Pancreas (tissue), 10 donors: ENCODE results near the gene CTCF. TPM values are rescaled to one million over a fixed set of nuclear protein-coding genes. Genes with fewer than 3 reads are reported as not detected.

Experiments used
- ATAC-seq, 4 donors: fragments of 200-7000 bp; cut with Tn5 transposase; one replicate each; pipeline versions ENCODE4 v1.8.0 to v1.9.1; 2020; ENCODE audit warnings: mild to moderate bottlenecking in 4 of 4, moderate library complexity in 4 of 4
- DNase-seq, 6 donors: peaks; one replicate each; pipeline ENCODE4 v3.0.0-alpha.2; 2020
- FAIRE-seq: peaks from 2 replicates; lab custom pipeline; 2012; peaks lifted over from hg19 to GRCh38; lab: Jason Lieb, UNC
- H3K27ac ChIP-seq, 4 donors: fragments of 200-600 bp; sonication (generic); 1 replicate in 3 of 4; 2 replicates in 1 of 4; pipeline versions ENCODE4 v1.5.0 to v1.8.0; 2020
- H3K27me3 ChIP-seq, 4 donors: fragments of 200-600 bp; one replicate each; pipeline ENCODE4 v1.8.0; 2021
- H3K36me3 ChIP-seq, 3 donors: fragments of 200-600 bp; sonication (generic) in 1 of 3; one replicate each; pipeline versions ENCODE4 v1.5.0 to v1.8.0; 2020 to 2021
- H3K4me1 ChIP-seq, 3 donors: fragments of 200-600 bp; one replicate each; pipeline ENCODE4 v1.8.0; 2021
- H3K4me3 ChIP-seq, 4 donors: fragments of 200-600 bp; sonication (generic) in 2 of 4; one replicate each; pipeline versions ENCODE4 v1.5.0 to v1.8.0; 2020 to 2021
- H3K9me3 ChIP-seq, 4 donors: fragments of 200-600 bp; one replicate each; pipeline ENCODE4 v1.8.0; 2021
- WGBS, 2 donors: extraction: QIAGEN DNeasy Blood & Tissue Kit; methylation state at CpG; one replicate each; pipeline ENCODE4 v1.1.7; 2013; 5-methylcytosine and 5-hydroxymethylcytosine counted together
- intact Hi-C, 3 donors: fragments of 100-400 bp; cut with DNase I; formaldehyde crosslinking; loops; one replicate each; pipeline versions ENCODE4 v1.11.1 to v1.14.2; 2022
- polyA plus RNA-seq, 2 donors: library from polyadenylated mRNA; stranded (reverse); fragments of 200-250 nt; gene quantifications; one replicate each; pipeline ENCODE4 v1.2.3, GENCODE V29; 2013
- total RNA-seq, 6 donors: library from RNA; stranded (reverse); fragmentation: NEBNext Ultra II Directional in 4 of 6; extraction: Animal tissue kit (Norgen Biotek cat#: 25700) in 4 of 6; gene quantifications; one replicate each; pipeline versions ENCODE4 v1.2.1 to v1.2.4, GENCODE V29; 2021 to 2023
- TF ChIP-seq, protein P1 (sequence below), 4 donors: fragments of 200-600 bp; sonication (generic) in 3 of 4; IDR thresholded peaks; one replicate each; pipeline versions ENCODE4 v1.5.0 to v1.8.0; 2021; ENCODE audit warnings: antibody characterized with exemption in 4 of 4
- donor health status: healthy with polysubstance abuse.
- donor health status: DM: no; HTN: no; CAD: no; lungs with moderate emphysema.
- donor health status: DM: no; HTN: no; CAD: no.
- donor health status: control.
- donor health status: control.
- donor health status: Bipolar disorder and iron deficiency.
- donor health status: DM: yes; HTN: yes; CAD: no.
- donor health status: DM: no; HTN: no; CAD: no.
- donor health status: DM: no; HTN: no; CAD: no.
- donor health status: DM: yes; HTN: yes; CAD: no.

Gene CTCF
- total and polyA plus RNA-seq, 8 donors: 13.3 to 25.2 (median 17.0) TPM

DNA sequence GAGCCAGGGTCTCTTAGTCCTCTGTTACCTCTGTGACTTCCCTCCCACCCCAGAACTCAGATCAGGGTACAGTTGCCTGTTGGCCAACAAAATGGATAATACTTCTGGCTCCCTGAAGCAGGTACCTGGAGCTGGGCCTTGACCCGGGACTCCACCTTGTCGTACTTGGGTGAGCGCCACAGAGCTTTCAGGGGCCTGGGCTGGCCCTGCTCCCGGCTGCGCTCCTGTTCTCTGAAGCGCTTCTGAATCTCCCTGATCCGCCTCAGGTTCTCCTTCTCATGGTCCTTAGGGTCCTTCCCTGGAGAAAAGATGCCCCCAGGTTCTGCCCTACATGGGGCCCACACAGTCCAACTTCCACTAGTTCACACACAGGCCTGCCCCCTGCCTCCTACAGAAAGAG is 102.5 kb downstream of the CTCF start:
- no peak for FAIRE-seq
- intact Hi-C loops: loop anchor here in 1 of 3 donors (10.0 kb wide), 1 partner anchor 140 kb away; the partner anchor contains the start of gene RIPOR1

DNA sequence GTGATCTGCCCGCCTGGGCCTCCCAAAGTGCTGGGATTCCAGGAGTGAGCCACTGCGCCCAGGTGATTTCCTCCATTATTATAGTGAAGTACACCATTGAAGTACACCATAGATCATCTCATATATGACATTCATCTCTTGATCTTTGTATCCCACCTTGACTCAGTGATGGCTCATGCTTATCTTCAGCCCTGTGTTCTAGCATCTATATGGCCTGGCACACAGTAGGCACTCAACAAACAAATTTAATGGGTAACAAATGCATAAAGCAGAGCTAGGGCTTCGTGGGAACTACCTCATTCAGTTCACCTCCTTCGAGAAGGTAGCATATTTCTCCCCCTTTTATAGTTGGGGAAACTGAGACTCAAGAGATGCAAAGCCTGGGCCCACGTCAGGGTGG is 103.3 kb downstream of the CTCF start:
- ATAC-seq (no peak), FAIRE-seq (no peak), DNase-seq (no peak)
- Histone ChIP-seq H3K4me1 (peaks cover 31 to 39% (median 35%) of the 10 kb centered on the region in 3 donors), H3K27ac (peak overlapping the region; percentile 71 to 93 (median 83)), H3K4me3 (peak overlapping the region; percentile 83 to 94 (median 87)), H3K9me3 (no peaks in the 10 kb centered on the region), H3K36me3 (no peaks in the 10 kb centered on the region), H3K27me3 (no peaks in the 10 kb centered on the region)
- TF ChIP-seq, protein P1, sequence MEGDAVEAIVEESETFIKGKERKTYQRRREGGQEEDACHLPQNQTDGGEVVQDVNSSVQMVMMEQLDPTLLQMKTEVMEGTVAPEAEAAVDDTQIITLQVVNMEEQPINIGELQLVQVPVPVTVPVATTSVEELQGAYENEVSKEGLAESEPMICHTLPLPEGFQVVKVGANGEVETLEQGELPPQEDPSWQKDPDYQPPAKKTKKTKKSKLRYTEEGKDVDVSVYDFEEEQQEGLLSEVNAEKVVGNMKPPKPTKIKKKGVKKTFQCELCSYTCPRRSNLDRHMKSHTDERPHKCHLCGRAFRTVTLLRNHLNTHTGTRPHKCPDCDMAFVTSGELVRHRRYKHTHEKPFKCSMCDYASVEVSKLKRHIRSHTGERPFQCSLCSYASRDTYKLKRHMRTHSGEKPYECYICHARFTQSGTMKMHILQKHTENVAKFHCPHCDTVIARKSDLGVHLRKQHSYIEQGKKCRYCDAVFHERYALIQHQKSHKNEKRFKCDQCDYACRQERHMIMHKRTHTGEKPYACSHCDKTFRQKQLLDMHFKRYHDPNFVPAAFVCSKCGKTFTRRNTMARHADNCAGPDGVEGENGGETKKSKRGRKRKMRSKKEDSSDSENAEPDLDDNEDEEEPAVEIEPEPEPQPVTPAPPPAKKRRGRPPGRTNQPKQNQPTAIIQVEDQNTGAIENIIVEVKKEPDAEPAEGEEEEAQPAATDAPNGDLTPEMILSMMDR (IDR thresholded peaks at IDR 0.05): no peak
- intact Hi-C loops: loop anchor here in 1 of 3 donors (10.0 kb wide), 1 partner anchor 141 kb away; the partner anchor contains the start of gene RIPOR1
- 26 to 28% methylated on average over 5 of the region's 5 CpGs for whole genome bisulfite sequencing, 2 donors

More for the DNA sequence above, 102.5 kb downstream of the CTCF start:
- Histone ChIP-seq H3K27me3 (no peaks in the 10 kb centered on the region), H3K4me1 (peaks cover 31 to 39% (median 35%) of the 10 kb centered on the region in 3 donors), H3K4me3 (peak overlapping the region in 2 of 4 donors; percentile 83 to 86), H3K36me3 (no peaks in the 10 kb centered on the region), H3K9me3 (no peaks in the 10 kb centered on the region), H3K27ac (peak overlapping the region; percentile 69 to 84 (median 76))
- TF ChIP-seq, protein P1 (IDR thresholded peaks at IDR 0.05): no peak
- ATAC-seq (peak in 1 of 4 donors; percentile 5), DNase-seq (peak in 5 of 6 donors; percentile 65 to 86 (median 76))
- 37 to 65% methylated on average over 7 of the region's 7 CpGs for WGBS, 2 donors

DNA sequence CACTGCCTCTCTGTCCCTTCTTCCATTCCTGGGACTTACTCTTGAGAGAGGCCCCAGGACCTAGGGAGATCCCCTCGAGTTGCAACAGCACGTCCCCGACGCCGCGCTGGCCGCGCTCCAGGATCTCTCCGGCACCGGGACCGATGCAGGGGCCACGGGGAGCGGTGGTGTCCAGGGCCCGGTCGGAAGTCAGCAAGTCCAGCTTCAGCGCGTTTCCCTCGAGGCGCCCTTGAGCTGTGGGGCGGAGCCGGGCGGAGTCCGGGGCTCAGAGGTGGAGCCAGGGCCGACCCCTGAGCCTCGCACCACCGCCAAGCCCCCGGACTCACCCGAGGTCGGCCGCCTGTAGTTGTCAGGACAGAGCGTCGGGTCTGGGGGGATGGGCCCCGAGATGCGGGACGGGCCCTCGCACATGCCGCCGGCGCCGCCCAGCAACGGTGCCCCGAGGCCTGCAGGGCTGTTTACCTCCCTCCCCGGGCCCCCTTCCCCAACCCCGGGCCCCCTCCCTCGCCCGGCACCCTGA is 103.8 kb downstream of the CTCF start:
- FAIRE-seq: no peak
- intact Hi-C loops: loop anchor here in 1 of 3 donors (10.0 kb wide), 1 partner anchor 141 kb away; the partner anchor contains the start of gene RIPOR1
- peak; percentile 18 to 38 (median 30) for ATAC-seq
- H3K27ac ChIP-seq: peak overlapping the region; percentile 71 to 93 (median 83)
- H3K9me3 ChIP-seq: no peaks in the 10 kb centered on the region
- DNase-seq: peak; percentile 67 to 93 (median 77)
- H3K27me3 ChIP-seq: no peaks in the 10 kb centered on the region
- peak overlapping the region; percentile 83 to 94 (median 87) for H3K4me3 ChIP-seq
- peaks cover 31 to 39% (median 35%) of the 10 kb centered on the region in 3 donors for H3K4me1 ChIP-seq
- no peaks in the 10 kb centered on the region for H3K36me3 ChIP-seq
- WGBS, 2 donors: 0 to 1% methylated on average over 23 to 46 of the region's 46 CpGs
- TF ChIP-seq, protein P1 (IDR thresholded peaks at IDR 0.05): no peak

- Histone ChIP-seq H3K9me3 (no peaks in the 10 kb centered on the region), H3K27me3 (no peaks in the 10 kb centered on the region), H3K4me3 (peak within 1 kb of the TSS; percentile 83 to 94 (median 87)), H3K27ac (peak within 1 kb of the TSS; percentile 71 to 93 (median 83)), H3K4me1 (peaks cover 26 to 38% (median 32%) of the 10 kb centered on the region in 3 donors), H3K36me3 (no peaks in the 10 kb centered on the region)
- DNase-seq (peak; percentile 87 to 96 (median 90)), ATAC-seq (peak; percentile 67 to 79 (median 72)), FAIRE-seq (no peak)
- intact Hi-C loops: loop anchor here in 1 of 3 donors (10.0 kb wide), 1 partner anchor 142 kb away; the partner anchor contains the start of gene RIPOR1
- TF ChIP-seq, protein P1 (IDR thresholded peaks at IDR 0.05): no peak
- WGBS, 2 donors: 8 to 9% methylated on average over 75 to 78 of the region's 78 CpGs
Measured at GRCh38 chr16:67666559-67667452, 104.5 kb downstream of the CTCF start, which contains the start of the genes C16orf86 and ENKD1. TSS of gene C16orf86 (plus strand) at chr16:67666814. CDS start at chr16:67666971, 157 bp downstream. TSS of gene ENKD1 (minus strand) at chr16:67666750. CDS start at chr16:67666442, 308 bp downstream.
